DND-41 (cell line): ENCODE measurements around the gene NGFR.

Experiments
- EZH2 ChIP-seq: IDR thresholded peaks from 3 replicates; pipeline ENCODE4 v1.6.1; 2012; ENCODE audit warnings: borderline replicate concordance, low read depth, mild to moderate bottlenecking, moderate library complexity, low read length, inconsistent platforms; ENCODE audit not compliant: severe bottlenecking
- TF ChIP-seq, protein P1 (sequence below): IDR thresholded peaks from 2 replicates; pipeline ENCODE4 v1.5.1; 2012; ENCODE audit warnings: borderline replicate concordance, low read length, moderate library complexity, mild to moderate bottlenecking; ENCODE audit not compliant: poor library complexity, severe bottlenecking; ENCODE audit errors: extremely low read depth

DNA sequence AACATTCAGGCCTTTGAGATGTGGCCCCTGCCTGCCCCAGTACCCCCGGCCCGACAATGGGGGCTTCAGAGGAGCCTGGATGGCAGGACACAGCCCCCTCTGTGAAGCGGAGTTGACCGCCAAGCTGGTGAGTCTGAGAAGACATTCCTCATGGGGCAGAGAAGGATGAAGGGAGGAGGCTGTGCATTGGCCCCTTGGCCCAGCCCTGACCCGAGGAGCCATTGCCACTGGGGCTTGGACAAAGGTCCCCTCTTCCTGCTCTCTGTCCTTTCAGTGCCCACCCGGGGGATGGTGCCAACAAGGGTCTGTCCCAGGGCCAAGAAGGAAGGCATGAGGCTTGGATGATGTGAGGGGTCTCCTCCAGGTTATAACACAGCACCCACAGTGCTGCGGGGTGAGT lies 49.5 kb upstream of the NGFR start:
- TF ChIP-seq, protein P1, sequence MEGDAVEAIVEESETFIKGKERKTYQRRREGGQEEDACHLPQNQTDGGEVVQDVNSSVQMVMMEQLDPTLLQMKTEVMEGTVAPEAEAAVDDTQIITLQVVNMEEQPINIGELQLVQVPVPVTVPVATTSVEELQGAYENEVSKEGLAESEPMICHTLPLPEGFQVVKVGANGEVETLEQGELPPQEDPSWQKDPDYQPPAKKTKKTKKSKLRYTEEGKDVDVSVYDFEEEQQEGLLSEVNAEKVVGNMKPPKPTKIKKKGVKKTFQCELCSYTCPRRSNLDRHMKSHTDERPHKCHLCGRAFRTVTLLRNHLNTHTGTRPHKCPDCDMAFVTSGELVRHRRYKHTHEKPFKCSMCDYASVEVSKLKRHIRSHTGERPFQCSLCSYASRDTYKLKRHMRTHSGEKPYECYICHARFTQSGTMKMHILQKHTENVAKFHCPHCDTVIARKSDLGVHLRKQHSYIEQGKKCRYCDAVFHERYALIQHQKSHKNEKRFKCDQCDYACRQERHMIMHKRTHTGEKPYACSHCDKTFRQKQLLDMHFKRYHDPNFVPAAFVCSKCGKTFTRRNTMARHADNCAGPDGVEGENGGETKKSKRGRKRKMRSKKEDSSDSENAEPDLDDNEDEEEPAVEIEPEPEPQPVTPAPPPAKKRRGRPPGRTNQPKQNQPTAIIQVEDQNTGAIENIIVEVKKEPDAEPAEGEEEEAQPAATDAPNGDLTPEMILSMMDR: no peak
- no peak for TF ChIP-seq EZH2
